ENCODE measurements around the gene KITLG.
"Not testable (repeated sequence)": the region's sequence is repeated elsewhere in the genome, so short reads cannot be mapped to it uniquely, and the experiment has no call there.

DNA sequence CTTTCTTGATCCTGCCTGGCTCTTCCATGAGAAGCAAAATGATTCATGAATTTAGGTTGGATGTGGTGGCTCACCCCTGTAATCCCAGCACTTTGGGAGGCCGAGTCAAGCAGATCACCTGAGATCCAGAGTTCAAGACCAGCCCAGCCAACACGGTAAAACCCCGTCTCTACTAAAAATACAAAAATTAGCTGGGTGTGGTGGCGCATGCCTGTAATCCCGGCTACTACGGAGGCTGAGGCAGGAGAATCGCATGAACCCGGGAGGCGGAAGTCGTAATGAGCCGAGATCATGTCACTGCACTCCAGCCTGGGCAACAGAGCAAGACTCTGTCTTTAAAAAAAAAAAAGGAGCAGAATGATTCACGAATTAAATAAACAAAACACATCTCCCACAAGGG lies 72.4 kb downstream of the KITLG start:
- TF ChIP-seq, protein P1, sequence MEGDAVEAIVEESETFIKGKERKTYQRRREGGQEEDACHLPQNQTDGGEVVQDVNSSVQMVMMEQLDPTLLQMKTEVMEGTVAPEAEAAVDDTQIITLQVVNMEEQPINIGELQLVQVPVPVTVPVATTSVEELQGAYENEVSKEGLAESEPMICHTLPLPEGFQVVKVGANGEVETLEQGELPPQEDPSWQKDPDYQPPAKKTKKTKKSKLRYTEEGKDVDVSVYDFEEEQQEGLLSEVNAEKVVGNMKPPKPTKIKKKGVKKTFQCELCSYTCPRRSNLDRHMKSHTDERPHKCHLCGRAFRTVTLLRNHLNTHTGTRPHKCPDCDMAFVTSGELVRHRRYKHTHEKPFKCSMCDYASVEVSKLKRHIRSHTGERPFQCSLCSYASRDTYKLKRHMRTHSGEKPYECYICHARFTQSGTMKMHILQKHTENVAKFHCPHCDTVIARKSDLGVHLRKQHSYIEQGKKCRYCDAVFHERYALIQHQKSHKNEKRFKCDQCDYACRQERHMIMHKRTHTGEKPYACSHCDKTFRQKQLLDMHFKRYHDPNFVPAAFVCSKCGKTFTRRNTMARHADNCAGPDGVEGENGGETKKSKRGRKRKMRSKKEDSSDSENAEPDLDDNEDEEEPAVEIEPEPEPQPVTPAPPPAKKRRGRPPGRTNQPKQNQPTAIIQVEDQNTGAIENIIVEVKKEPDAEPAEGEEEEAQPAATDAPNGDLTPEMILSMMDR (conservative IDR thresholded peaks at IDR 0.05 in 1 of 2, IDR thresholded peaks at IDR 0.05 in 1 of 2; ENCODE audit: extremely low read depth in 1 of 2, insufficient read depth in 1 of 2, low read depth in 1 of 2, low read length in 2 of 2) = not testable (repeated sequence)
- TF ChIP-seq EZH2 (IDR thresholded peaks at IDR 0.05; ENCODE audit: borderline replicate concordance, low read length) = not testable (repeated sequence)

Measured in mammary epithelial cell (primary cell).